B cell (primary cell): Measurements from ENCODE around the gene GAL.

ENCODE experiments used
- EZH2 ChIP-seq: IDR thresholded peaks from 2 replicates; pipeline ENCODE4 v1.6.1; 2012; ENCODE audit warnings: borderline replicate concordance, low read depth, mild to moderate bottlenecking, moderate library complexity, low read length; ENCODE audit not compliant: insufficient read depth, poor library complexity, severe bottlenecking
- TF ChIP-seq, protein P1 (sequence below): fragments of 200-600 bp; IDR thresholded peaks from one replicate; pipeline ENCODE4 v1.8.0; 2022; ENCODE audit warnings: antibody characterized with exemption, mild to moderate bottlenecking

DNA sequence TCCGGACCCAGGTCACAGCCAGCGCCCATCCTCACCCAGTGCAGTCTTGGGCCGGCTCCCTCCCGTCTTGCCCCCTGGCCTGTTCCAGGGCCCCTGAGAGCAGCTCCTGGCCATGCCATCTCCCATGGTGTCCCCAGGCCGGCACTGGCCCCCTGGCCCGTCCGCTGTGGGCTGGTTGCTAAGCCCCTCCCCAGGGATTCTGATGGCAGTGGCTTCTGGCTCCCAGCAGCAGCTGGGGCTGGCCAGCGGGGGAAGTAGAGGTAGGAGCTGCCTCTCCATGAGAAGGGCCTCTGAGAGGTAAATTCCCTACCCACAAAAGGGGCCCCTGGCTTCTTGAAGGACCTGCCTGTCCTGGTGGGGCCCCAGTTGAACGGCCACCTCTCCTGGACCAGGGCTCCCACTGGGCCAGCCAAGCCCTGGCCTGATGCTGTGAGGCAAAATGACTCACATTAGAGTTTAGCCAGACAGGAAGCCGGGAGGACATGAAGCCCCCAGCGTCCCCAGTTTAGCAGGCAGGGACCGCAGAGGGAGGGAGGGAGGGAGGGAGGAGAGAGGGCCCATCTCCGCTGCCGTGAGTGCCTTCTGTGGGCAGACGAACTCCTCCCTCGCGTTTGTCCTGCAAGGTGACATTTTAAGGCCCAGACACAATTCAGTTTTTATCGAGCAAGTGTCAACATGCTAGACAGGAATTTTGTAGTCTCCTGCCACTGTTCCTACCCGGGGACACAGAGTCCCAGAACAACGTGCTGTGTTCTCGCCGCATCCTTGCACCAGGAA lies 32.9 kb upstream of the GAL start:
- TF ChIP-seq, protein P1, sequence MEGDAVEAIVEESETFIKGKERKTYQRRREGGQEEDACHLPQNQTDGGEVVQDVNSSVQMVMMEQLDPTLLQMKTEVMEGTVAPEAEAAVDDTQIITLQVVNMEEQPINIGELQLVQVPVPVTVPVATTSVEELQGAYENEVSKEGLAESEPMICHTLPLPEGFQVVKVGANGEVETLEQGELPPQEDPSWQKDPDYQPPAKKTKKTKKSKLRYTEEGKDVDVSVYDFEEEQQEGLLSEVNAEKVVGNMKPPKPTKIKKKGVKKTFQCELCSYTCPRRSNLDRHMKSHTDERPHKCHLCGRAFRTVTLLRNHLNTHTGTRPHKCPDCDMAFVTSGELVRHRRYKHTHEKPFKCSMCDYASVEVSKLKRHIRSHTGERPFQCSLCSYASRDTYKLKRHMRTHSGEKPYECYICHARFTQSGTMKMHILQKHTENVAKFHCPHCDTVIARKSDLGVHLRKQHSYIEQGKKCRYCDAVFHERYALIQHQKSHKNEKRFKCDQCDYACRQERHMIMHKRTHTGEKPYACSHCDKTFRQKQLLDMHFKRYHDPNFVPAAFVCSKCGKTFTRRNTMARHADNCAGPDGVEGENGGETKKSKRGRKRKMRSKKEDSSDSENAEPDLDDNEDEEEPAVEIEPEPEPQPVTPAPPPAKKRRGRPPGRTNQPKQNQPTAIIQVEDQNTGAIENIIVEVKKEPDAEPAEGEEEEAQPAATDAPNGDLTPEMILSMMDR = no peak
- no peak for TF ChIP-seq EZH2
